HG03280 (cell line): ENCODE results near the gene CCDC28A.
"Not testable (repeated sequence)": the region's sequence is repeated elsewhere in the genome, so short reads cannot be mapped to it uniquely, and the experiment has no call there.

Experiments used
- ATAC-seq: cut with Tn5 transposase; IDR thresholded peaks from one replicate; pipeline ENCODE4 v1.9.1; 2021; ENCODE audit warnings: mild to moderate bottlenecking, moderate library complexity; ENCODE audit not compliant: unreplicated experiment

The CCDC28A gene

GRCh38 chr6:138773177-138774091, at the start of gene CCDC28A:
Gene CCDC28A, plus strand, starts transcription at chr6:138773769. Its CDS starts 2,352 bp downstream, at chr6:138776121.
- ATAC-seq = peak; percentile 94

DNA sequence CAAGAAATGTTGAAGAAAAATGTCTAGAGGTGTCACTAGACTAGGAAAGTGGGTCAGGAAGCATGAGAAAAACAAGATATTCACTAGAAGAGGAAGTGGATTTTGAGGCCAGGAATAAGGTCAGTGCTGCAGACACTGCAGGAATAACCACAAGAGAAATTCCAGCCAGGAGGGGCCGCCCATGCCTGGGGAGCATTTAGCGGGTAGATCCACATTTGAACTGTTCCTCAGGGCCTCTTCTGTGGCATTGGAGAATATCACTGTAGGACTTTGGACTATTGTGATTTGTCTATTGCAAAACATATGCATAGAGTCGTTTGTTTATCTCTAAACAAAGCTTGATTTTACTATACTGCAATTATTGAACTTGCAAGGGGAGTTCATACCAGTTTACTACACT, 49.6 kb upstream of the CCDC28A start:
- no peak for ATAC-seq

- ATAC-seq = no peak
Measured at GRCh38 chr6:138726066-138726756, 47.4 kb upstream of the CCDC28A start.

- no peak for ATAC-seq
Measured at GRCh38 chr6:138726757-138727097, 46.8 kb upstream of the CCDC28A start.

GRCh38 chr6:138727182-138727581, 46.4 kb upstream of the CCDC28A start:
- no peak for ATAC-seq

GRCh38 chr6:138728662-138729061, 44.9 kb upstream of the CCDC28A start:
- no peak for ATAC-seq

DNA sequence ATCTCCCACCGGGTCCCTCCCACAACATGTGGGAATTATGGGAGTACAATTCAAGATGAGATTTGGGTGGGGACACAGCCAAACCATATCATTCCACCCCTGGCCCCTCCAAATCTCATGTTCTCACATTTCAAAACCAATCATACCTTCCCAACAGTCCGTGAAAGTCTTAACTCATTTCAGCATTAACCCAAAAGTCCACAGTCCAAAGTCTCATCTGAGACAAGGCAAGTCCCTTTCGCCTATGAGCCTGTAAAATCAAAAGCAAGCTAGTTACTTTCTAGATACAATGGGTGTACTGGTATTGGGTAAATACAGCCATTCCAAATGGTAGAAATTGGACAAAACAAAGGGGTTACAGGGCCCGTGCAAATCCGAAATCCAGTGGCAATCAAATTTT, 43.5 kb upstream of the CCDC28A start:
- not testable (repeated sequence) for ATAC-seq

DNA sequence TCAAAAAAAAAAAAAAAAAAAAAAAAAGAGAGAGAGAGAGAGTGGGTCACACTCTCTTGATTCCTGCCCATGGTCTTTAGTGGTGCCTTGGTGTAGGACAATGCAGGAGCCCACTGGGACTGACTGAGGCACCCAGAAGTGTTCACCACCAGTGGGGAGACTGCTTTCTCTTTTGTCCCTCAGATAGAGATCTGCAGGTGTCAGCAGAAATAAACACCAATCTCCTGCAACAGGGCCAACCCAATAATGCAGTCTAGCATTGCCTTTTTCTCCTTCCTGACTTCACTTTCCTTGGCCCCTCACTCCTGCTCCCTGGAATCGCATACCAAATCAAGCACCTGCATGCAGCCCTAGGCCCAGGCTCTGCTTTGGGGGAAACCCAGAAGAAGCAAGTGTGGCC, 39.0 kb upstream of the CCDC28A start:
- ATAC-seq = no peak

DNA sequence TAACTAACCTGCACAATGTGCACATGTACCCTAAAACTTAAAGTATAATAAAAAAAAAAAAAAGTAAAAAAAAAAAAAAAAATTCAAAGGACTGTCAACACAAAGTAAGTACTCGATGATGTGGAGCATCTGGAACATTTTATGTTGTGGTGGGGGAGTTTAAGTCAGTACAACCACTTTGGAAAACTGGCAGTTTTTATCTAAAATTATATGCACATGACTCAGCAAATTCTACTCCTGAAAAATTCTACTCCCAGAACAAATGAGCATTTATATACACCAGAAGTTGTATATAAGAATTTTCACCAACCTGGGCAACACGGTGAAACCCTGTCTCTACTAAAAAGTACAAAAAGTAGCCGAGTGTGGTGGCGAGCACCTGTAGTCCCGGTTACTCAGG, 36.9 kb upstream of the CCDC28A start:
- ATAC-seq = no peak

DNA sequence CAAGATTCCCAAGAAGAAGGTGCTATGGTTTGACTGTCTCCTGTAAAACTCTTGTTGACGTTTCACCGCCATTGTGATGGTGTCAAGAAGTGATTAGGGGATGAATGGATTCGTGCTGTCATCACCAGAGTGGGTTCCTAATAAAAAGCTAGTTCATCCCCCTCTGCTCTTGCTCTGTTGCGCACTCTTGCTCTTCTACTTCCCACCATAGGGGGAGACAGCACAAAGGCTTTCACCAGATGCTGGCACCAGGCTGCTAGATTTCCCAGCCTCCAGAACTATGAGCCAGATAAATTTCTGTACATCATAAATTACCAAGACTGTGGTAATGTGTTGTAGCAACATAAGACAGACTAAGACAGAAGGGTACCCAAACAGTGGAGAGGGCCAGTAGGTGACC, 21.6 kb upstream of the CCDC28A start:
- no peak for ATAC-seq

- no peak for ATAC-seq
Measured at GRCh38 chr6:138757136-138757535, 16.4 kb upstream of the CCDC28A start.

GRCh38 chr6:138765896-138766655, 7.5 kb upstream of the CCDC28A start:
- ATAC-seq = no peak

GRCh38 chr6:138769102-138769676, 4.4 kb upstream of the CCDC28A start:
- ATAC-seq = no peak

GRCh38 chr6:138772596-138773176, 883 bp upstream of the CCDC28A start:
- ATAC-seq = no peak

DNA sequence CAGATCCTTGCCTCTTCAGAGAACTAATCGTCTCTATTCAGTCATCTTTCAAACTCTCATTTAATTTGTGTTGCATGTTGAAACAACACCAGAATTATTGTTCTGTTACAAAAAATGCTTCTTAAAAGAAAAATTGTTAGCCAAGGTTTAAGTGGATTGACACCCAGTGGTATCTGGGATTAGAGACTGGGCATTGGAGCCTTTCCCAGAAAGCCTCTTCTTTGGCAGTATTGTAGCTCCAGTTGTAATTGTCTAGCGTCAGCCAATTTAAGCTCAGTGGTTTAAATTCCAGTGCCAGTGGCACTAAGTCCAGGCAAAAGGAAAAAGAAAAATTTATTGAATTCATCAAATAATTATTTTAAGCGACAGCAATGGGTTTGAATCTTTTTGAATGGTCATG, 801 bp downstream of the CCDC28A start:
- ATAC-seq = no peak

- ATAC-seq = no peak
Measured at GRCh38 chr6:138776659-138777058, 3.1 kb downstream of the CCDC28A start.

GRCh38 chr6:138778331-138778730, 4.8 kb downstream of the CCDC28A start:
- no peak for ATAC-seq

GRCh38 chr6:138782243-138782642, 8.7 kb downstream of the CCDC28A start:
- no peak for ATAC-seq

- ATAC-seq = no peak
Measured at GRCh38 chr6:138785079-138785478, 11.5 kb downstream of the CCDC28A start.

GRCh38 chr6:138785980-138786379, 12.4 kb downstream of the CCDC28A start:
- no peak for ATAC-seq

- ATAC-seq = no peak
Measured at GRCh38 chr6:138787138-138787537, 13.6 kb downstream of the CCDC28A start.
